TTC549 (cell line): ENCODE data around the gene MNDA.
"Not testable (repeated sequence)": the region's sequence is repeated elsewhere in the genome, so short reads cannot be mapped to it uniquely, and the experiment has no call there.

Source experiments
- FAIRE-seq: peaks from 2 replicates; lab custom pipeline; 2012; peaks lifted over from hg19 to GRCh38; lab: Jason Lieb, UNC

Gene MNDA

GRCh38 chr1:158839566-158839965, 8.4 kb downstream of the MNDA start:
- no peak for FAIRE-seq

GRCh38 chr1:158840236-158840635, 9.1 kb downstream of the MNDA start:
- no peak for FAIRE-seq

GRCh38 chr1:158864595-158864994, 33.4 kb downstream of the MNDA start:
- no peak for FAIRE-seq

- FAIRE-seq, result not testable (repeated sequence)
Observed at GRCh38 chr1:158870438-158870837, 39.3 kb downstream of the MNDA start.

GRCh38 chr1:158873141-158873540, 42.0 kb downstream of the MNDA start:
- no peak for FAIRE-seq

- no peak for FAIRE-seq
Observed at GRCh38 chr1:158893654-158894053, 62.5 kb downstream of the MNDA start.

- no peak for FAIRE-seq
Observed at GRCh38 chr1:158898722-158899121, 67.6 kb downstream of the MNDA start.
